Measurements from ENCODE around the gene NDFIP1. TPM values are rescaled to one million over a fixed set of nuclear protein-coding genes. Genes with fewer than 3 reads are reported as not detected.

Gene NDFIP1
- total RNA-seq, 1 experiment from 2014 or later = 40.9 TPM

- in situ Hi-C loops (cut with HindIII; ENCODE audit: low pct_unique_long_range_greater_than_20kb, low sequenced_read_pairs) = no loop called here
- TF ChIP-seq CTCF (IDR thresholded peaks at IDR 0.05) (no peak), REST (IDR thresholded peaks at IDR 0.05; ENCODE audit: insufficient read depth in 1 of 2, low read depth in 2 of 2, low read length in 1 of 2) (no peak), SIN3A (IDR thresholded peaks at IDR 0.05; ENCODE audit: borderline replicate concordance, insufficient read depth, low read depth, low read length) (no peak), POLR2AphosphoS5 (IDR thresholded peaks at IDR 0.05; ENCODE audit: low read depth, low read length) (no peak), TCF7L2 (IDR thresholded peaks at IDR 0.05; ENCODE audit: low read depth, low read length) (no peak)
- POLR2A ChIA-PET = interaction anchor here (0.6 kb wide), 1 partner anchor 770 kb away, joined by 3 read pairs; no protein-coding TSS in a partner anchor
- Histone ChIP-seq H3K27me3 (ENCODE audit: control insufficient read depth, insufficient read depth, low read length) (no peaks in the 10 kb centered on the region), H3K9me3 (ENCODE audit: control insufficient read depth, insufficient read depth, low read depth, low read length) (no peaks in the 10 kb centered on the region), H3K4me1 (ENCODE audit: control insufficient read depth, insufficient read depth, low read length) (peaks cover 4% of the 10 kb centered on the region), H3K36me3 (ENCODE audit: control insufficient read depth, insufficient read depth, low read length) (no peaks in the 10 kb centered on the region; the same call in 1 of the 2 replicates), H3K4me3 (ENCODE audit: low read depth in 2 of 2, low read length in 2 of 2) (no peak overlapping the region), H3K27ac (ENCODE audit: low read length) (no peak overlapping the region)
- BruUV-seq (replicated peaks) = no TSS peak
- no peak for ATAC-seq
- intact Hi-C loops (cut with micrococcal nuclease; ENCODE audit: unreplicated experiment) = no loop called here
- DNase-seq (ENCODE audit: low read depth, low spot score) = no peak
- CTCF ChIA-PET = no interaction called here
Observed at GRCh38 chr5:142104491-142104890, 4.1 kb upstream of the NDFIP1 start.

GRCh38 chr5:142106061-142106460, 2.5 kb upstream of the NDFIP1 start:
- in situ Hi-C loops (cut with HindIII; ENCODE audit: low pct_unique_long_range_greater_than_20kb, low sequenced_read_pairs) (no loop called here), intact Hi-C loops (cut with micrococcal nuclease; ENCODE audit: unreplicated experiment) (no loop called here)
- TF ChIP-seq SIN3A (IDR thresholded peaks at IDR 0.05; ENCODE audit: borderline replicate concordance, insufficient read depth, low read depth, low read length) (no peak), TCF7L2 (IDR thresholded peaks at IDR 0.05; ENCODE audit: low read depth, low read length) (no peak), CTCF (IDR thresholded peaks at IDR 0.05) (no peak), REST (IDR thresholded peaks at IDR 0.05; ENCODE audit: insufficient read depth in 1 of 2, low read depth in 2 of 2, low read length in 1 of 2) (no peak), POLR2AphosphoS5 (IDR thresholded peaks at IDR 0.05; ENCODE audit: low read depth, low read length) (no peak)
- H3K27ac ChIP-seq (ENCODE audit: low read length) = no peak overlapping the region
- no peaks in the 10 kb centered on the region for H3K27me3 ChIP-seq (ENCODE audit: control insufficient read depth, insufficient read depth, low read length)
- no peak overlapping the region for H3K4me3 ChIP-seq (ENCODE audit: low read depth in 2 of 2, low read length in 2 of 2)
- no peaks in the 10 kb centered on the region for H3K9me3 ChIP-seq (ENCODE audit: control insufficient read depth, insufficient read depth, low read depth, low read length)
- ChIA-PET CTCF (no interaction called here), POLR2A (no interaction called here)
- no peak for DNase-seq (ENCODE audit: low read depth, low spot score)
- H3K4me1 ChIP-seq (ENCODE audit: control insufficient read depth, insufficient read depth, low read length) = peaks cover 16% of the 10 kb centered on the region
- BruUV-seq (replicated peaks) = no TSS peak
- ATAC-seq = no peak
- H3K36me3 ChIP-seq (ENCODE audit: control insufficient read depth, insufficient read depth, low read length) = no peaks in the 10 kb centered on the region; the same call in none of the 2 replicates
